ENCODE measurements around the gene FBLN7. TPM values are rescaled to one million over a fixed set of nuclear protein-coding genes. Genes with fewer than 3 reads are reported as not detected.
"Not testable (repeated sequence)": the region's sequence is repeated elsewhere in the genome, so short reads cannot be mapped to it uniquely, and the experiment has no call there.

Gene FBLN7
- polyA plus RNA-seq, 3 donors: 0.04 TPM; not detected in 2

DNA sequence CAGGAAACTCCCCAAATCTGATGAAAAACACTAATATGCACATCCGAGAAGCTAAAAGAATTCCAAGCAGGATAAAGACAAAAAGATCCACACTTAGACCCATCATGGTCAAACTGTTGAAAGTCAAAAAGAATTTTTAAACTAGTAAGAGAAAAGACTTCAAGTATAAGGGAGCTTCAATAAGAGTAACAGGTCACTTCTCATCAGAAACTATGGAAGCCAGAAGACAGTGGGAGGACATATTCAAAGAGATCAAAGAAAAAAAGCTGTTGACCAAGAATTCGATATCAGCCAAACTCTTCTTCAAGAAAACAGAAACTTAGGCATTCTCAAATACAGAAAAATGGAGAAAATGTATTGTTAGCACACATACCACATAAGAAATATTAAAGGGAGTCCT, 66.2 kb downstream of the FBLN7 start:
- no peaks in the 10 kb centered on the region for H3K79me2 ChIP-seq (ENCODE audit: insufficient read depth, low read length)
- no peak overlapping the region for H3K9ac ChIP-seq (ENCODE audit: insufficient read depth, low read length, poor library complexity, severe bottlenecking)
- no peaks in the 10 kb centered on the region for H3K27me3 ChIP-seq (ENCODE audit: control insufficient read depth in 2 of 2, insufficient read depth in 2 of 2, low read length in 2 of 2)
- H3K27ac ChIP-seq (ENCODE audit: low read depth in 1 of 2, low read length in 2 of 2): no peak overlapping the region
- intact Hi-C loops (cut with micrococcal nuclease): no loop called here
- DNase-seq: no peak
- no CpG with 5 or more reads among the region's 2 CpGs for WGBS (ENCODE audit: insufficient coverage)
- no peaks in the 10 kb centered on the region for H3K4me1 Mint-ChIP-seq
- peaks cover 14 to 23% of the 10 kb centered on the region in 2 donors for H3K9me3 ChIP-seq (replicated peaks in 1 of 2; ENCODE audit: control insufficient read depth in 1 of 2, insufficient read depth in 1 of 2, low read length in 2 of 2)
- H2AFZ ChIP-seq (ENCODE audit: insufficient read depth, low read depth, low read length, poor library complexity, severe bottlenecking): no peak overlapping the region
- TF ChIP-seq, protein P1, sequence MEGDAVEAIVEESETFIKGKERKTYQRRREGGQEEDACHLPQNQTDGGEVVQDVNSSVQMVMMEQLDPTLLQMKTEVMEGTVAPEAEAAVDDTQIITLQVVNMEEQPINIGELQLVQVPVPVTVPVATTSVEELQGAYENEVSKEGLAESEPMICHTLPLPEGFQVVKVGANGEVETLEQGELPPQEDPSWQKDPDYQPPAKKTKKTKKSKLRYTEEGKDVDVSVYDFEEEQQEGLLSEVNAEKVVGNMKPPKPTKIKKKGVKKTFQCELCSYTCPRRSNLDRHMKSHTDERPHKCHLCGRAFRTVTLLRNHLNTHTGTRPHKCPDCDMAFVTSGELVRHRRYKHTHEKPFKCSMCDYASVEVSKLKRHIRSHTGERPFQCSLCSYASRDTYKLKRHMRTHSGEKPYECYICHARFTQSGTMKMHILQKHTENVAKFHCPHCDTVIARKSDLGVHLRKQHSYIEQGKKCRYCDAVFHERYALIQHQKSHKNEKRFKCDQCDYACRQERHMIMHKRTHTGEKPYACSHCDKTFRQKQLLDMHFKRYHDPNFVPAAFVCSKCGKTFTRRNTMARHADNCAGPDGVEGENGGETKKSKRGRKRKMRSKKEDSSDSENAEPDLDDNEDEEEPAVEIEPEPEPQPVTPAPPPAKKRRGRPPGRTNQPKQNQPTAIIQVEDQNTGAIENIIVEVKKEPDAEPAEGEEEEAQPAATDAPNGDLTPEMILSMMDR (IDR thresholded peaks at IDR 0.05): no peak
- no peak overlapping the region for H3K4me3 ChIP-seq (replicated peaks in 1 of 3; ENCODE audit: low read depth in 2 of 3, low read length in 3 of 3)
- no peak overlapping the region for H3K27ac Mint-ChIP-seq
- no peak overlapping the region for H3K4me2 ChIP-seq (replicated peaks; ENCODE audit: extremely low read depth, low read length, poor library complexity, severe bottlenecking)
- peaks cover 0 to 3% (median 1%) of the 10 kb centered on the region in 3 donors for H3K27me3 Mint-ChIP-seq (ENCODE audit: low read depth in 3 of 3)
- H3K36me3 Mint-ChIP-seq: peaks cover 0 to under 1% of the 10 kb centered on the region in 2 donors
- no peaks in the 10 kb centered on the region for H4K20me1 ChIP-seq (ENCODE audit: insufficient read depth, low read length)
- H3K36me3 ChIP-seq (replicated peaks in 1 of 2; ENCODE audit: control insufficient read depth in 1 of 2, insufficient read depth in 2 of 2, low read length in 2 of 2): no peaks in the 10 kb centered on the region
- no peak overlapping the region for H3K4me3 Mint-ChIP-seq
- no peaks in the 10 kb centered on the region for H3K4me1 ChIP-seq (ENCODE audit: control insufficient read depth in 1 of 2, insufficient read depth in 2 of 2, low read length in 2 of 2)
- H3K9me3 Mint-ChIP-seq: peaks cover 23 to 54% (median 44%) of the 10 kb centered on the region in 7 donors

DNA sequence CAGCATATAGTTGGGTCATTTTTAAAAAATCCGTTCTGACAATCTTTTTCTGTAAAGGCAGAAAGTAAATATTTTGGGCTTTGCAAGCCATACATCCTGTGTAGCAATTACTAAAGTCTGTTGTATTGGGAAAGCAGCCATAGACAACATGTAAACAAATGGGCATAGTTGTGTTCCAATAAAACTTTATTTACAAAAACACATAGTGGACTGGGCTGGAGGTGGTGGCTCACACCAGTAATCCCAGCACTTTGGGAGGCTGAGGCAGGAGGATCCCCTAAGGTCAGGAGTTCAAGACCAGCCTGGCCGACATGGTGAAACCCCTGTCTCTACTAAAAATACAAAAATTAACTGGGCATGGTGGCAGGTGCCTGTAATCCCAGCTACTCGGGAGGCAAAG, 69.7 kb downstream of the FBLN7 start:
- H3K4me1 ChIP-seq (ENCODE audit: control insufficient read depth in 1 of 2, insufficient read depth in 2 of 2, low read length in 2 of 2); H4K20me1 ChIP-seq (ENCODE audit: insufficient read depth, low read length); H3K27ac Mint-ChIP-seq; H3K27ac ChIP-seq (ENCODE audit: low read depth in 1 of 2, low read length in 2 of 2); H3K79me2 ChIP-seq (ENCODE audit: insufficient read depth, low read length); H3K4me2 ChIP-seq (replicated peaks; ENCODE audit: extremely low read depth, low read length, poor library complexity, severe bottlenecking); H3K27me3 ChIP-seq (ENCODE audit: control insufficient read depth in 2 of 2, insufficient read depth in 2 of 2, low read length in 2 of 2); H3K9ac ChIP-seq (ENCODE audit: insufficient read depth, low read length, poor library complexity, severe bottlenecking); DNase-seq; H3K4me3 ChIP-seq (replicated peaks in 1 of 3; ENCODE audit: low read depth in 2 of 3, low read length in 3 of 3); H3K27me3 Mint-ChIP-seq (ENCODE audit: low read depth in 3 of 3); H2AFZ ChIP-seq (ENCODE audit: insufficient read depth, low read depth, low read length, poor library complexity, severe bottlenecking); H3K4me3 Mint-ChIP-seq; H3K36me3 ChIP-seq (replicated peaks in 1 of 2; ENCODE audit: control insufficient read depth in 1 of 2, insufficient read depth in 2 of 2, low read length in 2 of 2); intact Hi-C loops (cut with micrococcal nuclease); H3K4me1 Mint-ChIP-seq: not testable (repeated sequence)
- Mint-ChIP-seq H3K9me3 (peaks cover 15 to 40% (median 29%) of the 10 kb centered on the region in 7 donors), H3K36me3 (peaks cover 7 to 13% of the 10 kb centered on the region in 2 donors)
- peaks cover 4 to 18% of the 10 kb centered on the region in 2 donors for H3K9me3 ChIP-seq (replicated peaks in 1 of 2; ENCODE audit: control insufficient read depth in 1 of 2, insufficient read depth in 1 of 2, low read length in 2 of 2)
- WGBS (ENCODE audit: insufficient coverage): 86% methylated on average over 1 of the region's 3 CpGs

Measured in CD14-positive monocyte (primary cell).